ENCODE results near the gene DLX6.

GRCh38 chr7:97004247-97005182, 838 bp upstream of the DLX6 start:
- no peak for TF ChIP-seq CTCF (IDR thresholded peaks at IDR 0.05)
- TF ChIP-seq POLR2A (IDR thresholded peaks at IDR 0.05), result no peak
- no peak for TF ChIP-seq POLR2AphosphoS5 (IDR thresholded peaks at IDR 0.05)

Measured in transverse colon (tissue), 4 donors.